Stimulated activated CD4-positive, alpha-beta T cell treated with anti-CD3 and anti-CD28 coated beads, Interleukin-12 subunit alpha, Interleukin-12 subunit beta, amount 100 ng/mL, for 48 hours (primary cell): ENCODE data around the gene POLG.

Experiments
- DNase-seq, 3 donors: peaks; one replicate each; pipeline ENCODE4 v3.0.0-alpha.2; 2020; ENCODE audit warnings: low read depth in 2 of 3, low spot score in 1 of 3

POLG gene

GRCh38 chr15:89327113-89327512 lies 7.5 kb downstream of the POLG start:
- DNase-seq = no peak

- DNase-seq = no peak
Observed at GRCh38 chr15:89326316-89326715, 8.3 kb downstream of the POLG start.

- DNase-seq = no peak
Observed at GRCh38 chr15:89325039-89325803, 9.4 kb downstream of the POLG start.

GRCh38 chr15:89323825-89324224 lies 10.8 kb downstream of the POLG start:
- no peak for DNase-seq

DNA sequence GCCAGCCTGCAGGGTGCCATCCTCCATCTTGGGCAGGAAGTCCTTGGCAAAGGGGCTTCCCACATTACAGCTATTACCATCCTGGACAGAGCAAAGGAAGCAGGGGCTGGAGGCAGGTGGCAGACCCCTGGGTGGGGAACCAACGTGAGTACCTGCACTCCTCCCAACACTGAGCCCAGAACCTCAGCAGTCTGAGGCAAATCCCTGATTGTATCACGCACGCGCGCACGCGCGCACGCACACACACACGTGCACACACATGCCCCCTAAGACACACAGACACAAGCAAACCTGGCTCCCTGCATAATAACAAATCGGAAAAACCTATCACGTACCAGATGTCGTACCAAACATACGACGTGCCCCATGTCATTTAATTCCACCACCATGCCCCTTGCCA lies 11.8 kb downstream of the POLG start:
- no peak for DNase-seq

GRCh38 chr15:89321521-89322410 lies 12.9 kb downstream of the POLG start:
- no peak for DNase-seq

DNA sequence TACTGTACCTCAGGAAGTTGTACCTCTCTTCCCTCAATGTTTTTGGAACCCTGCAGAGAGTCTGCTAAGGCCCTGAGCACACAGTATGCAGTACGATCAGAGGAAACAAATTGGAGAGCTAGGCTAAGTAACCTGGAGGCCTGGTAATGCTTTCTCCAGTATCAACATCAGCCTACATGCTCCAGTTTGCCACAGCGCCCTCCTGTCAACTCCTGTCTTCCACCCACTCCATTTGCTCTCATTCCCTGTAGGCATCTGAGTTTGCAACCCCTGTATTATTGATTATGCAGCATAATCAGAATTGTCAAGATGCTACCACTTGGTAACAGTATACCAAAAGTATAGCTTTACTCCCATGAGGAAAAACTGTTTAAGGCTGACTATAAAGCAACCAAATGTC lies 14.4 kb downstream of the POLG start:
- no peak for DNase-seq

GRCh38 chr15:89319678-89320077 lies 14.9 kb downstream of the POLG start:
- DNase-seq = no peak

GRCh38 chr15:89317186-89317720 lies 17.4 kb downstream of the POLG start:
- DNase-seq = no peak

DNA sequence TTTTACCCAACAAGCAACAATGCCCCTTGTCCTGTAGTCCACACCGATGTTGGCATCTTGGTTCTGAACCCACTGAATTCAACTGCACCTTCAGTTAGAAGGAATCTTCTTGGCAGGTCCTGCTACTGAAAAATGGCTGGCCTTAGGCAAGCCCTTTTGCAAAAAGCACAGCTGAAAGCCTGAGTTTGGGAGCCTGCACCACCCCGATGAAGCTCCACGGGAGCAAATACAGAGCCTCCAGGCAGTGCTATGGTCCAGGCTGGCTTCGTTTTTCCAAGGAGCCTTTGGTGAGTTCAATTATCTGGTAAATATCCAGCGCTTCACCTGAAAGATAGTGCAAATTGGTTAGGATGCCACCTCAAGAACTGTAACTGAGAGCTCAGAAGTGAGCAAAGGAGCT lies 18.1 kb downstream of the POLG start:
- no peak for DNase-seq

GRCh38 chr15:89315375-89315929 lies 19.2 kb downstream of the POLG start:
- no peak for DNase-seq

DNA sequence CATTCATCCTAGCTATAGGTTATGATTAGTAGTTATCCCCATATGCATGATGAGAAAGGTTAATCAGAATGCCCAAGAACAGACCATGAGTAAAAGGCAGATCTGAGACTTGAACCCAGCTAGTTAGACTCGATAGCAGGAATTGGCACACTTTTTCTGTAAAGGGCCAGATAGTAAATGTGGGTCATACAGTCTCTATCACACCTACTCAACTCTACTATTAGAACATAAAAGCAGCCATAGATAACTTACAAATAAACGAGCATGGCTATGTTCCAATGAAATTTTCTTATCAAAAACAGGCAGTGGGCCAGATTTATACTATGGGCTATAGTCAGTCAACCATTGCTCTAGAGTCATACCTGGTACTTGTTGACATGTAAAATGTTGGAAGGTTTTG lies 24.6 kb downstream of the POLG start:
- DNase-seq = no peak

- no peak for DNase-seq
Observed at GRCh38 chr15:89308236-89308635, 26.4 kb downstream of the POLG start.

DNA sequence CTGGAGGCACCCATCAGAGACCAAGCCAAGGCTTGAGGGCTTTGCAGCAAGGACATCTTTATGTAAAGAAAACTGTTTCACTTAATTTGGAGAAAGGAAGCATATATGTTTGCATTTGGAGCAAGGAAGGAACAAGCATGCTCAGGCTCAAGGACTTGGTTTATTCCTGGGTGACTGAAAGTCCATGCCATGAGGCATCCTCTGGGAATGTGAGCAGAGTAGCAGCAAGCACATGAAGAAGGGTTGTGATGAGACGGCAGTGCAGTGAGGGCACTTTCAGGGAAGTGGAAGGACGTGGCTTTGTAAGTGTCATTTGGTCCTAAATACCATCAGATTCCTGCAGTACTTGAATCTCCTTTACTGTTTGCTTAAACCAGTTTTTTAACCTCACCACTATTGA lies 26.8 kb downstream of the POLG start:
- DNase-seq = no peak

GRCh38 chr15:89307046-89307587 lies 27.5 kb downstream of the POLG start:
- no peak for DNase-seq

DNA sequence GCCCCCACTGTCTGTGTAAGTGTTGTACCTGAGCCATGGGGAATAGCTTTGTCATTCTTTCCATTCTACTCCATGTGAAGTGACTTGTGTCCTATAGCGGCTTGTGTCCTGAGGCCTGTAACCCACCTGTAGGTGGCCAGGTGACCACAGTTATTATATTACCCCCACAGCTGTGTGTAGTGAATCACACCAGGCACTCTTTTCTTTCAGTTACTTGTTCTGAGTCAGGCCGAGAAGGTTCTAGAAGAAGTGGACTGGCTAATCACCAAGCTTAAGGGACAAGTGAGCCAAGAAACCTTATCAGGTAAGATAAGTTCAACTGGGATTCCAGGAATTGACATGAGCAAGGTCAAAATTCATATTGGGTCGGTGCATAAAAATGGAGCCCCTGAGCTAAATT lies 29.2 kb downstream of the POLG start:
- no peak for DNase-seq

DNA sequence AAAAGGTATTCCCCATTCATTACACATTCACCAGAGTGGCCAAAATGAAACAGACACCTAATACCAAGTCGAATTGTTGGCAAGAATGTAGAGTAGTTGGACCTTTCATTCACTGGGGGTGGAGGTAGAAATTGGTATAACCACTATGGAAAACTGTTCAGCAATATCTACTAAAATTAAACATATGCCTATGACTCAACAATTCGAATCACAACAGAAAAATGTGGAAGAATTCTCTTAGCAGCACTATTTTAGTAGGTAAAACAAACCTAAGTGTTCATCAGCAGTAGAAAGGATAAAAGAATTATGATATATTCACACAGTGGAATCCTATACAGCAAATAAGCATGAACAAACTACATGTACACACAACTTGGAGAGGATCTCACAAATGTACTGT lies 30.6 kb downstream of the POLG start:
- DNase-seq = no peak

GRCh38 chr15:89301304-89302089 lies 33.1 kb downstream of the POLG start:
- DNase-seq = no peak

- no peak for DNase-seq
Observed at GRCh38 chr15:89299896-89300295, 34.7 kb downstream of the POLG start.

DNA sequence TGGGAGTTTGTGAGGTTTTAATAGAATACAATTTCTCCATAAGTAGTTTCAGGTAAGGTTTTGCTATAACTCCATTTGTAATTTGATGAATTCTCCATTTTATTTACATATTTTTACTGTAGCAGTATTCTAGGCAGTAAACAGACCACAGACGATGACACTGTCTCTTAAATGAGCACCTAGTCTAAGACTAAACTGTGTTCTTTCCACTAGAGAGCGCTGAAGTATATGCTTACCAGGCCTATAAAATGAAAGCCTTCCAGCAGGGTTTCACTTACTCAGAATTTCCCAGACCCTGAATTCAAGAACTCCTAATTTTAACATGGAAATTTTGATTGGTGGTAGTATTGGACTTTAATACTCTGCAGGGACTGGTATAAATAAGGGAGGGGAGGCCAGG lies 41.6 kb downstream of the POLG start:
- no peak for DNase-seq

GRCh38 chr15:89291934-89292438 lies 42.6 kb downstream of the POLG start:
- no peak for DNase-seq
